ENCODE results near the gene SWI5. TPM values are rescaled to one million over a fixed set of nuclear protein-coding genes. Genes with fewer than 3 reads are reported as not detected.
A peak's percentile ranks its signal among the peaks of the same experiment; 100 is the strongest.

SWI5 gene
- total RNA-seq, 3 donors from 2014 or later (not counting 1 experiment from before 2014, with no cell fraction given) = 6.3 to 9.3 (median 8.4) TPM

DNA sequence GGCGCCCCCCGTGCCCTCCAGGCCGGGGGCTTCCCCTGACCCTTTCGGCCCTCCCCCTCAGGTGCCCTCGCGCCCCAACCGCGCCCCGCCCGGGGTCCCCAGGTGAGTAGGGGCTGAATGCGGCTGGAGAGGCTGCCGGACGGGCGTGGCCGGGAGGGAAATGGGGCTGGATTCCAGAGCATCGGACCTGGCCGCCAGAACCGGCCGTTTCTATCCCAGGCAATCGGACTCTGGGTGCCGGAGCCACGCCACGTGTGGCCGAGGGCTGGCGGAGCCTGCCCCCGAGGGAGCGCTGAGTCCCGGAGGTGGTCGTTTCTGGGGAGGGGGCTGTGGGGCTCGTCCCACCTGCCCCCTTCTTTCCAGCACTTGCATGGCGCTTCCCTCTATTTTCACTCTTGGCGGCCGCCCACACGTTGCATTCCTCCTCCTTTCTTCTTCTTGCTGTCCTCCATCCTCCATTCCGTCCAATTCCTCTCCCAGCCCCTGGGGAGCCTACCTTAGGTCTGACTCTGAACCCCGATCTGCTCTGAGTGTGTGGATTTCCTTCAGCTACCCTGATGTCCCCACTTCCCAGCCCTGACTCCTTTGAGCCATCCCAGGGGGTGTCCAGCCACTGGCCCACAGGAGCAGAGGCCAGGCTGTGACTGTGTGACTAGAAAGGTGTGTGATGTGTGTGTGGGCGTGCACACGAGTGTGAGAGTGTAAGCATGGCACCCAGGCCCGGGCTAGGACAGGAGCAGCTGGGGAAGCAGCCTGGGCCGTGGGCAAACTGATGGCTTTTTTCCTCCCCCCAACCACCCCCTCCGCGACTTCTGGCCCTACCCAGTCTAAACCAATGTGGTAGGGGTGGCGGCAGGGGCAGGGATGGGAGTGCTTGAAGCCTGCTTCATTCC lies 25.0 kb upstream of the SWI5 start:
- DNase-seq (peak in 1 of 2 donors; percentile 23), ATAC-seq (no peak)
- peak overlapping the region in 1 of 2 donors; percentile 66 for H3K27ac Mint-ChIP-seq
- peak overlapping the region; percentile 27 for H3K4me3 ChIP-seq (ENCODE audit: low read length)
- no peaks in the 10 kb centered on the region for H3K27me3 ChIP-seq (ENCODE audit: control insufficient read depth, insufficient read depth, low read length)
- no peaks in the 10 kb centered on the region for H3K9me3 Mint-ChIP-seq
- no peaks in the 10 kb centered on the region for H3K36me3 ChIP-seq (ENCODE audit: control insufficient read depth, insufficient read depth, low read length)
- intact Hi-C loops (cut with micrococcal nuclease) = loop anchor here (1.0 kb wide), 1 partner anchor 33 kb away; no protein-coding TSS in a partner anchor
- peaks cover 0 to 7% of the 10 kb centered on the region in 2 donors for H3K27me3 Mint-ChIP-seq (ENCODE audit: low read depth in 2 of 2)
- H3K4me1 Mint-ChIP-seq = peaks cover 11 to 23% of the 10 kb centered on the region in 2 donors
- peaks cover 26% of the 10 kb centered on the region for H3K4me1 ChIP-seq (ENCODE audit: control insufficient read depth, insufficient read depth, low read length)
- no peak overlapping the region for H3K27ac ChIP-seq (ENCODE audit: low read length)
- H3K36me3 Mint-ChIP-seq = no peaks in the 10 kb centered on the region
- TF ChIP-seq, protein P1, sequence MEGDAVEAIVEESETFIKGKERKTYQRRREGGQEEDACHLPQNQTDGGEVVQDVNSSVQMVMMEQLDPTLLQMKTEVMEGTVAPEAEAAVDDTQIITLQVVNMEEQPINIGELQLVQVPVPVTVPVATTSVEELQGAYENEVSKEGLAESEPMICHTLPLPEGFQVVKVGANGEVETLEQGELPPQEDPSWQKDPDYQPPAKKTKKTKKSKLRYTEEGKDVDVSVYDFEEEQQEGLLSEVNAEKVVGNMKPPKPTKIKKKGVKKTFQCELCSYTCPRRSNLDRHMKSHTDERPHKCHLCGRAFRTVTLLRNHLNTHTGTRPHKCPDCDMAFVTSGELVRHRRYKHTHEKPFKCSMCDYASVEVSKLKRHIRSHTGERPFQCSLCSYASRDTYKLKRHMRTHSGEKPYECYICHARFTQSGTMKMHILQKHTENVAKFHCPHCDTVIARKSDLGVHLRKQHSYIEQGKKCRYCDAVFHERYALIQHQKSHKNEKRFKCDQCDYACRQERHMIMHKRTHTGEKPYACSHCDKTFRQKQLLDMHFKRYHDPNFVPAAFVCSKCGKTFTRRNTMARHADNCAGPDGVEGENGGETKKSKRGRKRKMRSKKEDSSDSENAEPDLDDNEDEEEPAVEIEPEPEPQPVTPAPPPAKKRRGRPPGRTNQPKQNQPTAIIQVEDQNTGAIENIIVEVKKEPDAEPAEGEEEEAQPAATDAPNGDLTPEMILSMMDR (IDR thresholded peaks at IDR 0.05) = no peak
- H3K4me3 Mint-ChIP-seq = peak overlapping the region; percentile 87
- no peaks in the 10 kb centered on the region for H3K9me3 ChIP-seq (ENCODE audit: control insufficient read depth, insufficient read depth, low read length)
- WGBS (ENCODE audit: insufficient coverage) = 20% methylated on average over 38 of the region's 43 CpGs

DNA sequence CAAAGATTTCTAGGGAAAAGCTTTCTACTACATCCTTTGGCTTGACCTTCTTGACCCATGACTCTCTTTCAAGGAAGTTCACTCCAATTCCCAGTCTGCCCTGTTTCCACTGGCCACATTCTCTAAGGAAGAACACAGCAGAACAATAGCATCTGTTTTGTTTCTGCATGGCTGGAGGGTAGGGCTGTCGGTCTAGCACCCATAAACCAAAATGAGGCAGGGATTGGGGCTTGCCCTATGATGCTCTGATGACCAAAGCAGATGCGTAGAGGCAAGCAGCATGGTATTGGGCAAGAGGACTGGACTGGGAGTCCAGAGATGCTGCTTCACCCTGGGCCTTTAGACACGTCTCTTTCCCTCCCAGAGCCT lies 24.4 kb upstream of the SWI5 start:
- Histone ChIP-seq H3K27me3 (ENCODE audit: control insufficient read depth, insufficient read depth, low read length) (no peaks in the 10 kb centered on the region), H3K4me3 (ENCODE audit: low read length) (no peak overlapping the region), H3K4me1 (ENCODE audit: control insufficient read depth, insufficient read depth, low read length) (peaks cover 20% of the 10 kb centered on the region), H3K36me3 (ENCODE audit: control insufficient read depth, insufficient read depth, low read length) (no peaks in the 10 kb centered on the region), H3K27ac (ENCODE audit: low read length) (no peak overlapping the region), H3K9me3 (ENCODE audit: control insufficient read depth, insufficient read depth, low read length) (no peaks in the 10 kb centered on the region)
- H3K36me3 Mint-ChIP-seq = no peaks in the 10 kb centered on the region
- intact Hi-C loops (cut with micrococcal nuclease) = no loop called here
- H3K4me1 Mint-ChIP-seq = peaks cover 11 to 21% of the 10 kb centered on the region in 2 donors
- H3K4me3 Mint-ChIP-seq = peak overlapping the region; percentile 69
- TF ChIP-seq, protein P1 (IDR thresholded peaks at IDR 0.05) = no peak
- WGBS (ENCODE audit: insufficient coverage) = 88% methylated on average over 3 of the region's 3 CpGs
- no peaks in the 10 kb centered on the region for H3K9me3 Mint-ChIP-seq
- H3K27ac Mint-ChIP-seq = peak overlapping the region in 1 of 2 donors; percentile 66
- H3K27me3 Mint-ChIP-seq (ENCODE audit: low read depth in 2 of 2) = peaks cover 0 to 7% of the 10 kb centered on the region in 2 donors
- ATAC-seq (no peak), DNase-seq (no peak)

DNA sequence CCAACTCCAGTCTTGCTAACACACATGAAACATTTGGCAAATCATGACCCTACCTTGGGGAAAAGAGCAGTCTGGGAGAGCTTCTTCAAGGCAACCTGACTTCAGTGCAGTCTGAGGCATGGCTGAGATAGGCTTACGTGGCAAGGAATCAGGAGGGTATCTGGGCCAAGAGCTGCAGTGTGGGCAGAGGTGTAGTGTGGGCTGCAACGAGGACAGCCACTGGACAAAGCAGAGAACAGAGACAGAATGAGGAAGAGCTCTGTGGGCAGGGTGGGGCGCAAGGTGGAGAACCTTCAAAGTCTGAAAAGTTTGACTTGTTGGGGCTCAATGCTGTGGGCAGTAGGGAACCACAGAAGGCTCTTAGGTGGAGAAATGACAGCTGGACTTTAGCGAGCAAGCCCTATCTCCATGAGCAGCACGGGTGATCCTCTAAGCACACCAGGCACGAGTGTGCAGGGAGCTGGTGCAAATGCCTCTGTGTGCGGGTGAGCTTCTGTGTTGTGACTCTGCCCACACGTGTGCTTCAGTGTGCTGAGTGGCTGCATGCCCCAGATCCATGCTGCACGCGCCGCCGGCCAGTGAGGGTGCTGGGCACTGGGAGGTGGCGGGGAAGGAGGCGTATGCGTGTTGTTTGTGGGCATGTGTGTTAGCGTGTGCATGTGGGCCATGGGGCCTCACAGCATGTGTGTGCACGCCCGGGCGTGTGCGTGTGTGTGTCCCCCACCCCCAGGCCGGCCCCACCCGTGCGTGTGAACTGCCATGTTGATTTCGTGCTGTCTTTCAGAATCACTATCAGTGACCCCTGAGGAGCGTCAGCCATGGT lies 23.5 kb upstream of the SWI5 start:
- Mint-ChIP-seq H3K36me3 (no peaks in the 10 kb centered on the region), H3K27me3 (ENCODE audit: low read depth in 2 of 2) (peaks cover 0 to 7% of the 10 kb centered on the region in 2 donors), H3K9me3 (no peaks in the 10 kb centered on the region), H3K4me1 (peaks cover 11 to 21% of the 10 kb centered on the region in 2 donors), H3K4me3 (no peak overlapping the region), H3K27ac (no peak overlapping the region)
- H3K27ac ChIP-seq (ENCODE audit: low read length) = no peak overlapping the region
- H3K27me3 ChIP-seq (ENCODE audit: control insufficient read depth, insufficient read depth, low read length) = no peaks in the 10 kb centered on the region
- TF ChIP-seq, protein P1 (IDR thresholded peaks at IDR 0.05) = no peak
- H3K4me3 ChIP-seq (ENCODE audit: low read length) = no peak overlapping the region
- H3K4me1 ChIP-seq (ENCODE audit: control insufficient read depth, insufficient read depth, low read length) = peaks cover 20% of the 10 kb centered on the region
- H3K9me3 ChIP-seq (ENCODE audit: control insufficient read depth, insufficient read depth, low read length) = no peaks in the 10 kb centered on the region
- intact Hi-C loops (cut with micrococcal nuclease) = no loop called here
- WGBS (ENCODE audit: insufficient coverage) = 89% methylated on average over 25 of the region's 25 CpGs
- DNase-seq = no peak
- peaks cover 7% of the 10 kb centered on the region for H3K36me3 ChIP-seq (ENCODE audit: control insufficient read depth, insufficient read depth, low read length)
- ATAC-seq = no peak

All from natural killer cell (primary cell).